M059J (cell line): ENCODE data around the gene OSGEP. TPM values are rescaled to one million over a fixed set of nuclear protein-coding genes. Genes with fewer than 3 reads are reported as not detected.
A peak's percentile ranks its signal among the peaks of the same experiment; 100 is the strongest.

Experiments used
- DNase-seq: peaks from one replicate; pipeline ENCODE4 v3.0.0-alpha.2; 2012; ENCODE audit warnings: low read depth
- total RNA-seq: library from RNA; depleted of rRNA; stranded (reverse); fragments of >200 nt; shearing (Covaris generic); gene quantifications from 2 replicates; pipeline ENCODE4 v1.2.3, GENCODE V29; 2014; rRNA removed

The OSGEP gene
- 61.5 and 70.0 TPM in 2 replicates for total RNA-seq

DNA sequence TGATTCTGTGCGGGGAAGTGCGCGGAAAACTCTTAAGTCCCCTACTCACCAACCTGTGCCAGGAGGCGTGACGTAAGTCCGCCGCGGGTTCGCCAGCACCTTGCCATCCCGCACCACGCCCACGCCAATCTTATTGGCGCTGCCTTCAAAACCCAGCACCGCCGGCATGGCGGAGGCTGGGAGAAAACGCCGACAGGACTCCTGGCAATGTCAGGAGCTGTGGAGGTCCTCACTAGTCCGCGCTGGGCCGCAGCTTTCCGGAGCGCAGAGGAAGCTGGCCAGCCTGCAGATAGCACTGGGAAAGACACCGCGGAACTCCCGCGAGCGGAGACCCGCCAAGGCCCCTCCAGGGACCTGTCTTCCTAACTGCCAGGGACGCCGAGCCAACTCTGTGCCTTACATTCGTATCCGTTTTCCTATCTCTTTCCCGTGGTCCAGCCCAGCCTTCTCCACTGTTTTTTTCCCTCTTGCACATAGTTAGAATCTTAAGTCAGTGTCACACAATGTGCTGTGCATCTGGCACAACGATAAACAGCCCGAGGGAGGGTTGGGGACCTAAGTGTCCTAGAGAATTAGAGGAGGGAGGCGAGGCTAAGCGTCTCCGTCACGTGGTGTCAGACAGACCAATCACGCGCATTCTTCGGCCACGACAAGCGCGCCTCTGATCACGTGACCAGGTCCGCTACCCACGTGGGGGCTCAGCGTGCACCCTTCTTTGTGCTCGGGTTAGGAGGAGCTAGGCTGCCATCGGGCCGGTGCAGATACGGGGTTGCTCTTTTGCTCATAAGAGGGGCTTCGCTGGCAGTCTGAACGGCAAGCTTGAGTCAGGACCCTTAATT, at the start of gene OSGEP, which contains the start of gene APEX1:
OSGEP (minus strand) TSS at position 297 of the 839 bp plus-strand sequence; CDS start at position 168, 129 bp downstream.
APEX1 (plus strand) TSS at position 711 of the 839 bp plus-strand sequence. CDS start 420 bp downstream, outside the sequence.
- DNase-seq: peak; percentile 98

DNA sequence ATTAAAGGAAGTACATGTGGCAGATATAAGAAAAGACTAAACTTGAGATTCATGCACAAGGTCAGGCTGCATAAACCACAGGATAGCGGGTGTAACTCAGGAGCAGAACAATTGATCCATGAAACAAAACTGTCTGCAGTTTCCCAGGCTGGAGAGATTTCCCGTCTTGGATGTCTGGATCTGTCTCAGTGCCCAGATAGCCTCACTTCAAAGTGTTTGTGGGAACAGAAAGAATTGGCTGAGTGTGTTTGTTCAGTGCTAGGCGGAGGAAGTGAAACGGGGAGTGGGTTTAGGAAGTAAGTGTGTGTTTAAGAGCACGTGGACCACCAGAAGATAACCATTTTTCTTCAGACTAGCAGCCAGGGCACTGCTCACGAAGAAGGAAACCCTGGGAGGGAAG, 49.3 kb upstream of the OSGEP start:
- DNase-seq: no peak

DNA sequence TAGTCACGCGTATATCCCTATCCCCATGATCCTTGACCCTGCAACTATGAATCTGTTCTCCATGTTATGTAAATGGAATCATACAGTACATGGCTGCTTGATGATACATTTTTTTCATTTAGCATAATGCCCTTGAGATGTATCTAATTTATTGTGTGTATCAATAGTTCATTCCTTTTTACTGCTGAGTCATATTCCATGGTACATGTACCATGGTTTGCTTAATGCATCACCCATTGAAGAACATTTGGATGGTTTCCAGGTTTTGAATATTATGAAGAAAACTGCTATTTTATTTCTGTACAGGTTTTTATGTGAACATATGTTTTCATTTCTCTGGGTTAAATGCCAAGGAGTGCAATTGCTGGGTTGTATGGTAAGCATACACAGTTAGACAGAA, 46.7 kb upstream of the OSGEP start:
- no peak for DNase-seq

DNA sequence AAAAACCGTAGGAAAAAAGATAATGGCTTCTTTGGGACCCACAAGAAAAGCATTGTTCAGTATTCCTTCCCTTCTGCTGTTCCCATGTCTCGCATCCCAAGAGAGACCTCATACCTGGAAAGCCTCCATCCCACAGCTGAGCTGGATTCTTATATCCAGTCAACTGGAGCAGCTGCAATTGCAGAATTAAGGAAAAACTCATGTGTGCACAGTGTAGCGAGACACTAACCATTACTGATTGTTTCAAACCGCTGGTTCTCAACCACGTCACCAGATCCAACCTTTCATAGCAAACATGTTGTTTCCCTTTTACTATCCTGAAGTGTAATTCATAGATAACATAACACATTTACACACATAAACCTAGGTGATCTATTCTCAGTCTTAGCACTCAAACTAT, 45.3 kb upstream of the OSGEP start:
- no peak for DNase-seq

DNA sequence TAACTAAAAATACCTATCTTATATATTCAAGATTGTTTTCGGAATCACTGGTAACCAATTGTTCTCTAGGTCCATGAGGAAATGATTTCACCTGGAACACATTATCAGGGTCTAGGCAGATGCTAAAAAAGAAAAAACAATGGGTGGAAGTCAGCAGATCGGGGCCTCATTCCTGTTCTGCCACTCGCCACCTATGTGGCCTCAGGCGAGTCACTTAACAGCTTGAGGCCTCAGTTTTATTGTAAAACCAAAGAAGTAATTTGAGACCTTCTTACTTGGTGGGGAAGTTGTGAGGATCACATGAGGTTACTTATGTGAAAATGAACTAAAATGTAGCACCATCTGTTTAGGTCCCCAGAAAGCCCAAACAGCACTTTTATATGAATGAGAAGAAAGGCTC, 44.5 kb upstream of the OSGEP start:
- peak; percentile 38 for DNase-seq

DNA sequence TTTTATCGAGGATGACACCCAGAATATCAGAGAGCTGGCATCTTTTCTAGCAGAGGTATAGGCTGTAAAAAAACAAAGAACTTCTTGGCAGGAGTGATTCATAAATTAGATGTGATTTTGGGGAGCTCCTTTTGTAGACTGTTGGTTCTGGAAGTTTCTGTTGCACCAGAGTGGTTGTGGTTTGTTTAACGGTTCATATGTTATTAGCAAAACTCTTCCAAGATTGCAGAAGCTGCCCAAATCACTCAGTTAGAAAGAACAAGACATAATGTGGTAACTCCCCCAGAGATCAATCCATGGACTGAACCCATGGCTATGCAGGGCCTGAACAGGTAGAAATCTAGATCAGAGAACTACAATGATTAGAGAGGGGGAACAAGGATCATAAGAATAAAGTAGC, 44.0 kb upstream of the OSGEP start:
- DNase-seq: no peak

DNA sequence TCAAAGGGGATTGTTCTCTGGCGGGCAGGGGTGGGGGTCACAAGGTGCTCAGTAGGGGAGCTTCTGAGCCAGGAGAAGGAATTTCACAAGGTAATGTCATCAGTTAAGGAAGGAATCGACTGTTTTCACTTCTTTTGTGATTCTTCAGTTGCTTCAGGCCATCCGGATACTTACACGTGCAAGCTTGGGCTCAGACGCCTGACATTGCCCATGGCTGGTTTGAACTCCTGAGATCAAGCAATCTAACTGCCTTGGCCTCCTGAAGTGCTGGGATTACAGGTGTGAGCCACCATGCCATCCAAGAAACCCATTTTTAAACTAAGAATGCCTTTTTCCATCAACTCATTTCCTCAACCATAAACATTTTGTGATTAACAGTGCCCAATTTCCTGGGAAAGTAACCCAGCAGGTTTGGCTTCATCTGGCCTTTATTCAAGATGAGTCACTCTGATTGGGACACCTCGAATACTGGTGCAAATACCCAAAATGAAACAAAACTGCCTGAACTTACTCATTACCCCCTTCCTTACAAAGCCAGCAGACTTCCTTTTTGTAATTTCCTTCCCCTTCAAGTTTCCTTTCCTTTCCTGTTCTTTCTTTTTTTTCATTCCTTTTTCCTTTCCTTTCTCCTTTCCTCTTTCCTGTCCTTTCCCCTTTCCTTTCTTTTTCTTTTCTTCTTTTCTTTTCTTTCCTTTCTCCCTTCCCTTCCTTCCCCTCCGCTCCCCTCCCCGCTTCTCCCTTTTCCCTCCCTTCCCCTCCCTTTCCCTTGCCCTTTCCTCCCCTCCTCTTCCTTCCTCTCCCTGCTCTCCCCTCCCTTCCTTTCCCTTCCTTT, 40.5 kb upstream of the OSGEP start:
- peak; percentile 59 for DNase-seq

DNA sequence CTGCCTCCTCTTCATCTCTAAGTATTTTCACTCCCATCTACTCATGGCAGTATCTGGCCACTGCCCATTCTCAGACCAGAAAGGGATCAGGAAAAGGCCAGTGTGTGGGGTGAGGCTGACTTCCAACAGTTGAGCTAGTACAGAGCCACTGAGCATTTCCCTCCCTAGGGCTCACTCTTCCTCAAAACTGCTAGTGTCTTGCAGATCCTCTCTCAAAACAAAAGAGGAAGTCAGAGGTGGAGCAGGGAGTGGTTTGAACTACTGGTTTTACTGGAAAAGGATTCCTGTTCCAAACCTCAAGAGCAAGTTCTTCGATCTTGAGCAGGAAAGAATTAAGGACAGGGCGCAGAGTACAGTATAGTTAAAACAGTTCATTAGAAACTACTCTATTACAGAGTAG, 39.0 kb upstream of the OSGEP start:
- no peak for DNase-seq

DNA sequence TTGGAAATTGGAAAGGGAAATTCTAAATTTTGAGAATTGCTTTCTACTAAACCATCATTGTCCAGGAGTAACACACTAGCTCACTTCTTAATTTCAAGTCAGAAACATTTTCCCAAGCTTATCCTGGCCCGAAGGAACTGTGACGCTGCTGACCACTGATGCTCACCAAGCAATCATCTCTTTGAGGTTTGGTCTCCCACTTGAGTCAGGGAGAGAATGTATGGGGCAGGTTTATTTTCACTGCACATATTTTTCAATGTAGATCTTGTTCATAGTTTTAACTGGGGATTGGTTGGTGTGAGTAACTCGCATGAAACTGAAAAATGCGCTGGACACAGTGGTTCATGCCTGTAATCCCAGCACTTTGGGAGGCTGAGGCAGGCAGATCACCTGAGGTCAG, 37.9 kb upstream of the OSGEP start:
- DNase-seq: no peak

DNA sequence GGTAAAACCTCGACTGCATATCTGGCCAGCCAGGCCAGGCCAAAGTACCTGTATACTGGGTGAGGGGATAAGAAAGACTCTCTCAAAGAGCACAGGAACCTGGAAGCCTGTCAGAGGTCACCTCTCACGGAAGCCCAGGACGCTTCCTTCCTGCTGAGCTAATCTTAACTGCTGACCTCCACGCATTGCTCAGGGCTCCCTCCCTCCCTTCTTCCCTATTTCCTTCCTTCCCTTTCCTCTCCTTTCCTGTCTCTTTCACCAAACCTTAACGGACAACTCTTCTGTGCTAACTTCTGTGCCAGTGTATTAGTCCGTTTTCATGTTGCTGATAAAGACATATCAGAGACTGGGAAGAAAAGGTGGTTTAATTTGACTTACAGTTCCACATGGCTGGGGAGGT, 36.0 kb upstream of the OSGEP start:
- DNase-seq: no peak

DNA sequence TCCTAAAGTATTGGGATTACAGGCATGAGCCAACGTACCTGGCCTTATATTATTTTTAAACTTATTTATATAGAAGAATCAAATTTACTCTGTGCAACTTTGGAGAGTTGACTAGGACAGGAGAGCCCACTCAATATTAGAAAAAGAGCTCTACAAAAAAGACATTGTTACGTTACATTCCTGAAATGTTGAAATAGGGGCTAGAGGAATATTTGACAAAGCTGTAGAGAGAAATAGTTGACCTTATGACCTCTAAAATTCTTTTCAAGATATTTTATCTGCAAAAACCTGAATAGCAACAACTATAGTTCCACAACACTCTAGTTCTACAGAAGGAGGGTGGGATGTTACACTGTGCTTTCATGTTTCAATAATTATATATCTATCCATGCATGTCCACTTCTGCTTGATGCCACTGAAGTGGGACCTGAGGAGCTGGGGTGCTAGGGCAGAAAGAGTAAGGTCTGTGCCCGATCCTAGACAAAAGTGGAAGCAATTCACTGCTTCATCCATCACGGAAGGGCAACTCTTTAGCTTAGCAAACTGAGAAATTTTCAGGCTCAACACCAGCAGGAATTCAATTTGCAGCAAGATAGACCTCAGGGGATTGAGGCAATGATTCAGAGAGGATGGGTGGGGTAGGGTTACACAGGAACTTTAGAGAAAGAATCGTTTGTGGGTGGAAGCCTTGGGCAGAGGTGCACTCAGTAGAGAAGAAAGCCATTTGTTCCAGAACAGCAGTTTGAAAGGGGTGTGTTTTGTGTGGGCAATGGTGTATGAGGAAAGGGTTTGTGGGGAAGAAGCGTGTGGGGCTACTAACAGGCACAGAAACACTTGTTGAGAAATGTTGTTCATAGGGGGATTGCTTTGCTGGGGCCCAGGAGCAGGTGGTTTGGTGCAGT, 34.7 kb upstream of the OSGEP start:
- DNase-seq: peak; percentile 17

DNA sequence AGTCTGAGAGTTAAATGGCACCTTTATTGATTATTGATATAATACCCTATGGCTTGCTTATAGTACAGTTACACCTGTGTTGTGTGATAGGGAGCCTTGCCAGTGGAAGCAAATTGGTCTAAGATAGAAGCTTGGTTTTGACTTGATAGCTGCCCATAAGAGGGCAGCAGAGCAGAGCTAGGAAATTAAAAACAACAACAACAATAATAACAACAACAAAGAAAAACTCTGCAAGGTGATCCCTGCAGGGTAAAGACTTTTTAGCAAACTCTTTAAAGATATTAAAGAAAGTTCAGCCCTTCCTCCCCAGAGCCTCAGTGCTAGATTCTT, 32.7 kb upstream of the OSGEP start:
- no peak for DNase-seq

DNA sequence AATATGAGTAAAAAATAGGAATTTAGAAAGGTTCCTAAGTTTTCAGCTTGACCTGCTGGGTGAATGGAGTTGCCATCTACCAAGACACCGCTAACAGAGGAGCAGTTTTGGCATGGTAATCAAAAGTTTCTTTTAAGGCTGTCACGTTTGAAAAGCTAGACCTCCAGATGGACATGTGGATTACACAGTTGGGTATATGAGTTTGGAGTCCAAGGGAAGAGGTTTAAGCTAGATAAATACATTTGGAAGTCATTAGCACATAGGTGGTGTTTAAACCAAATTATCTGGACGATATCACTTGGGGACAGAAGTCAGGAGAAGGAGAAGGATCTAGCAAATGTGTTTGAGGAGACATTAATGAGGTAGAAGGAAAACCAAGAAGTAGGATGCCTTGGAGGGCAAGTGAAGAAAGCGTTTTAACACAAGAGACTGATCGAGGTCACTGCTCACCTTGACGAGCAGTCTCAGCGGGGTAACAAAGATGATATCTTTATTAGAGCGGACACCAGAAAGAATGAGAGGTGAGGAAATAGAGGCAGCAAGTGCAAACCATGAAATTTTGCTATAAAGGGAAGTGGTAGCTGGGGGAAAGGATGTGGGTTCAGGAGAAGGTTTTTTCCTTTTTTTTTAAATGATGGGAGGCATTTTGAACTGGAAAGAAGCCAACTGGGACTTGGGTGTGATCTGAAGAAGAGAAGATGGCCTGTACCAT, 32.2 kb upstream of the OSGEP start:
- DNase-seq: no peak

DNA sequence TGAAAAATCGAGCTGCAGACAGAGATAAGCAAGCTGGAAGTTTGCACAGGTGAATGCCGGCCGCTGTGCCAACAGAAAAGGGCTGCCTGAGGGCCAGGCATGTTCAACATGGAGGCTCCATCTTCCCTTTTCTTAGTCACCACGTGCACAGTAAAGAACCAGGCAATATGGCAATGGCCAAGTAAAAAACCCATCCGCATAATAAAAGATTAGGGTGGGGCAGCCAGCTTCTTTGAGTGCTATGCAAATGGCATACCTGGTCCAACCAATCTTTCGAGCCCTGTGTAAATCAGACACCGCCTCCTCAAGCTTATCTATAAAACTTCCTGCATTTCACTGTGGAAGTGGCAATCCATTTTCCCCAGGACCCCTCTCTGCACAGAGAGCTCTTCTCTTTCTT, 31.3 kb upstream of the OSGEP start:
- DNase-seq: no peak

DNA sequence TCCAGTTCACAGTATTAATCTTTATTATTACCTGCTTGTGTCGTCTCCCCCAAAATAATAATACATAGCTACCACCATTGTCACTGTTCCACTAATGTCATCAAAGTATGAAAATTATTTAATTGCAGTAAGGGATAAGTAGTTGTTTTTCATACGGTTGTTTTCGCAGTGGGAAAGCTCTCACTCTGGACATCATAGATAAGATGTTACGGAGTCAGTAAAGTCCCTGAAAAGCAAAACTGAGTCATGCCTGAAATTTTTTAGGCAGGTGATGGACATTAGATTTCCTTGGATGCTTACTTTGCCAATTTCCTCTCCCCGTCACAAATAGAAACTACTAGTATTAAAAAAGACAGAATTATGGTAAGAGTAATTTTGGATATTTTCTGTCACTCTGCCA, 27.8 kb upstream of the OSGEP start:
- no peak for DNase-seq

DNA sequence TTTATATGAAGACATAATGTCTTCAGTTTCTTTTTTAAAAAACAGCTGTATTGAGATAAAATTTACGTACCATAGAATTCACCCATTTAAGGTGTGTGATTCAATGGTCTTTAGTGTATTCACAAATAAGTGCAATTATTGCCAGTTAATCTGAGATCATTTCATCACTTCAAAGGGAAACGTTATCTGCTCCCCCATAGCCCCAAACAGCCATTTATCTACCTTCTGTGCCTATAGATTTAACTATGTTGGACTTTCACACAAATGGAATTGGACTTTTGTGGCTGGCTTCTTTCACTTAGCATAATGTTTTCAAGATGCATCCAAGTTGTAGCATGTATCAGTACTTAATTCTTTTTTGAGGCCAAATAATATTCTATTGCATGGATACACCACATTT, 24.3 kb upstream of the OSGEP start:
- DNase-seq: no peak

DNA sequence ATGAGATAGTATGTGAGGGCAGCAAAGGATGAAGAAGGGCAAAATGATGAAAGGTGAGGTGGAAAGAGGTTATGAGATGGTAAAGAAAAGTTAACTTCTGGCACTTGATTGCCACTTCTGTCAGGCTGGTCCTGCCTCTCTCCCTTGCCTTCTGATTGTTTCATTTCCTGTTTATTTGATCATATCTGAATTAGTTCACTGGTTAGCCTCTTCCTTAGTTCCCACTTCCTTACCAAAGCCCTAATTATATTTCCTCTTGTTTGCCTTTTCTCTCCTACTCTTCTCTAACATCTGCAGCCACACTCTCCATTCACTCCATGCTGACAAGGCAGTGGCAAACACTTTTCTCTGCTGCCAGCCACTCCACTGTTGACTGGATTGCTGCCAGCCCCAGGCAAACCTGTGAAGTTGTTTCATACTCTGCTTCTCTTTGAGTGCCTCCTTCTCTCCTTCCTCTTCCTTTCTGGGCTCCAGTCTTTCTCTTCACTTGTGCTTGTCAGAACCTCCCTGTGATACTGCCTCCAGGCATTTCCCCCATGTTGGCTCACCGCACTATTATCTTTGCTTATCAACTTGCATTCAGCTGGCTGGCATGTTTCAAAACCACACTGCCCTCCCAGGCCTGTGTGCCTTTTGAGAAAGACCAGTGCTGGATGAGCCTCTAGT, 22.7 kb upstream of the OSGEP start:
- peak; percentile 95 for DNase-seq

DNA sequence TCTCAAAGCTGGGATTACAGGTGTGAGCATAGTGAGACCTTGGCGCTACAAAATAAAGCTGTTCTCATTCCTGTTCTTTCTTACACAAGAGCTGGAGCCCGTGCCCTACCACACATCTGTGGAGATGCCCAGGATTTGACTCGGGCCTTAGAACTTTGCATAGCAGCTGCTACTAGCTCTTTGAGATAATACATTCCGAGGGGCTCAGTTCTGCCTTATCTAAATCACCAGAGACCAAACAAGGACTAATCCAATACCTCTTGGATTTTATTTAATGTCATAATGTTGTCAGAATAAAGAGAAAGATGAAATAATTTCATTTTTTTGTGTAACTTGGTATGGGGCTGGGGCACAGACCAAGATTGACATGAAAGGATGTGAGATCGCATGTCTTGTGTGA, 22.2 kb upstream of the OSGEP start:
- DNase-seq: no peak

DNA sequence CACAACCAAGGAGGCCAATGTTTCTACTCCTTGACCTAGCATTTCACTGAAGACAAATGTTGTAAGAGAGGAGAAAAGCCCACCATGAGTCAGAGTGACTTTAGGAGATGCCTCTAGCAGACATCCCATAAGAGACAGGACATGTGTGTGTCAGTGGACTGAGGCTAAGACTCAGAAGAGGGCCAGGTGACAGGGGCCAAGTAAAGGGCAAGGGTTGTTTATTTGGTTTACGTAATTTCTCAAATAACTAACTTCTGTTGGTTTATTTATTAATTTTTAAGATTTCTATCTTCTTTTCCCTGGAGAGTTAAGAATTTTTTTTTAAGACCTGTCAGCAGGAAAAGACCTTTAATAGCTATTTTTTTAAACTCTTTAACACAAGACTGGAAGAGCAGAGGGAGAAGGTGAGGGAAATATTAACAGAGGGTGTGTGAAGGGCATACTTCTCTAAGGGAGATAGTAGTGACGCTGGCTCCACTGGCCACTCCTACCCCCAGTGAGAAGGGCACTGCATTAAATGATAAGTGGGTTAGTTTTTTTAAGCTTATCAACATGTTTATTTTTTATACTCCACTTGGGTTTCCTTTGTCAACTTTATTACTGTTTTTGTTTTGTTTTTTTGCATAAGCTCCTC, 18.0 kb upstream of the OSGEP start:
- no peak for DNase-seq

DNA sequence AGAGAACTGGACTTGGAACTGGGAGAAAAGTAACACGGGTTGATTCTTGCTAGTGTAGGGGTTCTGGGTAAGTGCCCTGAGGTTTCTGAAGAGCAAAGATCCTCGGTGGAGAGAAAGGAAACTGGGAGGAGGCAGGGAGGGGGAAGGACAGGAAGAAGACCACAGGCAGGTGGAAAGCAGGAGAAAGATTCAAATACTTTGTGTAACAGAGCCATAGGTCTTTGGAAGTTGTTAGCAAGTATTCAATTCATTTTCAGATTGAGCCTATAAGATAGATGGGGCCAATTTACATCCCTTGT, 15.9 kb upstream of the OSGEP start:
- peak; percentile 34 for DNase-seq
